HG02885 (cell line): Measurements from ENCODE around the gene CEP85L.

ENCODE experiments used
- ATAC-seq: cut with Tn5 transposase; IDR thresholded peaks from one replicate; pipeline ENCODE4 v1.9.1; 2021; ENCODE audit warnings: mild to moderate bottlenecking; ENCODE audit not compliant: unreplicated experiment, poor library complexity

Gene CEP85L

DNA sequence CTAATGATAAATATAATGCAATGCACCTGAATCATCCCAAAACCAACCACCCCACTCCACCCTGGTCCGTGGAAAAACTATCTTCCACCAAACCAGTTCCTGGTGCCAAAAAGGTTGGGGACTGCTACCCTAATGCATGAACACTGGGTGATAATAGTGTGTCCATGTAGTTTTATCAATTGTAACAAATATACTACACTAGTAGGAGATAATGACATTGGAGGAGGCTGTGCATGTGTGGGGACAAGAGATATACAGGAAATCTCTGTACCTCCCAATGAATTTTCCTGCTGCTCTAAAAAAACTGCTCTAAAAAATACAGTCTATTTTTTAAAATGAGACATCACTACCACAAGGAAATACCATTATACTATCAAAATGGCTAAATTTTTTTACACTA is 20.5 kb downstream of the CEP85L start:
- ATAC-seq = no peak

- no peak for ATAC-seq
These were observed 21.3 kb downstream of the CEP85L start for GRCh38 chr6:118630067-118630466.

DNA sequence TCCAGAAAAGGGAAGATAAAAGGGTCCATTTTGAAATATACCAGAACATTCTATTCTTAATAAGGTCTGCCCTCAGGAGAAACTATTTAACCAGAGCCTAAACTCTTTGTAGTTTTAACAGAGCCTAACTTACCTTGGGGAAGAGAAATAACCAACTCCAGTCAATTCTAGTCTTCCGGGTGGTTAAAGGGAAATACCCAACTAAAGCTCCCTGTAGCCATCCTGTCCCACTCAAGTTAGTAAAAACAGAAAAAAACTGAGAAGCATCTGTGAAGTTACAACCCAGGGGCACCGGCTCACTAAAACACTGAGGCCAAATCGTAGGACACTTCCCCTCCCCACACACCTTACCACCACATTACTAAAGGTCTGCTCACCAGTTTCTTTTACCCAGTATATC is 23.7 kb downstream of the CEP85L start:
- ATAC-seq = no peak

DNA sequence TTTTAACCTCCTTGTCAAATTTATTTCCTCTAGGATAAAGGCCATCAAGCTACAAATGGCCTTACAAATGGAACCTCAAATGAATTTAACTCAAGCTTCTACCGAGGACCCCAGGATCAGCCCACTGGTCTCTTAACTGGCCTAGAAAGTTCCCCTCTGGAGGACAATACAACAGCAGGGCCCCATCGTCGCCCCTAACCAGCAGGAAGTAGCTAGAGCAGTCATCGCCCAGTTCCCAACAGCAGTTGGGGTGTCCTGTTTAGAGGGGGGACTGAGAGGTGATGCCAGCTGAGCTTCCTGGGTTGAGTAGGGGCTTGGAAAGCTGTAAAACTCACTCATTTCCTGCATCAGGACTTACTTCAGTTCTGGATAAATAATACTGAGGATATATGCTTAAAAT is 25.6 kb downstream of the CEP85L start:
- ATAC-seq = no peak

GRCh38 chr6:118621799-118622470 is 29.5 kb downstream of the CEP85L start:
- no peak for ATAC-seq

- ATAC-seq = no peak
These were observed 31.2 kb downstream of the CEP85L start for GRCh38 chr6:118620202-118620601.

DNA sequence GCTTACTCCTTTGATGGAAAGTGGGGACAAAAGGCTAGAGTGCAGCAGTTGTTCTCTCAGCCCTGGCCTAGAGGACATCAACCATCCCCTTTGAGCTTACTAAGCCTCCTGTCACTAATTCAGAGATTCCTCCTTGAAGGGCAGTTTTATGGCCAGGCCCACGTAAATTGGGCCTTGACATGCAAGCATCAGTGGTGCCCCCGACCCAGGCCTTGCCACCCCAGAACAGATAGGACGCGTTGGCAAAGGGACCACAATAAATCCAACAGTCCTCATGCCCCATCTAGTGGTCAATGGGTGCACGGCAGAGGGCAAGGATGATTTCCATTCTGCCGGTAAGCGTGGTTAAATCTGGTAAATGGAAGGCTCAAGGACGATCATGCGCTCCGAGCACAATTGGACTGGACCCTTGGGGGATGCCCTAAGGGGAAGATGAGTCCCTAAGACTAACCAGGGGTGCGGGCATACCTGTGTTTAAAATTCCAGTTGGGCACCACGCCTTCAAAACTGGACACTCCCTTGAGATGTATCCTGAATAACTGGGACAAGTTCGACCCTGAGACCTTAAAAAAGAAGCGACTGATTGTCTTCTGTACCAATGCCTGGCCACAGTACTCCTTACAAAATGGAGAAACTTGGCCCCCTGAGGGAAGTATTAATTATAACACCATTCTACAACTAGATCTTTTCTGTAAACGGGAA is 32.6 kb downstream of the CEP85L start:
- ATAC-seq = peak; percentile 95

GRCh38 chr6:118617417-118617816 is 34.0 kb downstream of the CEP85L start:
- ATAC-seq = no peak

GRCh38 chr6:118611334-118611733 is 40.1 kb downstream of the CEP85L start:
- ATAC-seq = no peak

DNA sequence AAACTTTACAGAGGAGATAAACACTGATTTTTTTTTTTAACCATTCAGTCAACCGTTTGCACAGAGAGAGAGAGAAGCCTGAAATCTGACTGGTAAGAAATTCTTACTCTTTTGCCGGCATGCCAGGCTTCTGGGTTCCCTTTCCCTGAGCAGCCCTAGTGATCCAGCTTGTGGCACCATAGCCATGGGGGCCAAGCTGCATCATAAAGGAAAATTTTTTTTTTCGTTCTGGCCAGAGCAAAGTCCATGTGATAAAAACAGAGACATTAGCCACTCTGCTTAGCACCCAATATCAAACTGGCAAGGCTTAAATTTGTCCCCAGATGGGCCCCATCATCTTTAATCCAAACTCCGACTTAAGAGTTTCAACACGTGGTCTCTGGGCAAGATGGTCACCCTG is 44.5 kb downstream of the CEP85L start:
- no peak for ATAC-seq

- no peak for ATAC-seq
These were observed 45.1 kb downstream of the CEP85L start for GRCh38 chr6:118606268-118606667.

GRCh38 chr6:118603372-118603771 is 48.0 kb downstream of the CEP85L start:
- no peak for ATAC-seq

GRCh38 chr6:118602300-118602699 is 49.1 kb downstream of the CEP85L start:
- no peak for ATAC-seq

DNA sequence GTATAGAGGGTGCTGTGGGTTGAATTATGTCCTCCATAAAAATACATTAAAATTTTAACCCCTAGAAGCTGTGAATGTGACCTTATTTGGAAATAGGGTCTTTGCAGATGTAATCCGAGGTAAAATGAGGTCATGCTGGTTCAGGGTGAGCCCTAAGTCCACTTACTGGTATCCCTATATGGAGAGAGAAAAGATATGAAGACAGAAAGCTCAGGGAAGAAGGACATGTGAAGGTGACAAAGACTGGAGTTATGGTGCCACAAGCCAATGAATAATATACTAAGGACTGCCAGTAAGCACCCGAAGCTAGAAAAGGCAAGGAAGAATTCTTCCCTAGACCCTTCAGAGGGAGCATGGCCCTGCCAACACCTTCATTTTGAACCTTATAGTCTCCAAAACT is 53.1 kb downstream of the CEP85L start:
- no peak for ATAC-seq

DNA sequence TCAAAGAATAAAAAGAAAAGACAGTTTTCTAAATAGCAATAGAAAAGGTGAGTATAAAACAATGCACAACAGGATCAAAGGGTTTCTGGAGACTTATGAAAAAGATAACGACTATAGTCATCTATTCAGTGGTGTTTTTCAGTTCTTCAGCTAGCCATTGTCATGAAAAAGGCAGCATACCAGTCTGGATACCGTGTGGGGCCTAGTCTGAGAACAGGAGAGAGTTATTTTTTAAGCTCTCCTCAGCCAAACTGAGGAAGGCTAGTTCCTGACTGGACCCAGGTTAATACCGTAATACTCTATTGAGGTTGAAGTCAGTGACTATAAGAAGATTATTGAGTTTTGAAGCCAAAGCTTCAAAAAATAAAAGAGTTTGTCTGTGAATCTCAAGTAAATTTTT is 53.8 kb downstream of the CEP85L start:
- ATAC-seq = no peak

GRCh38 chr6:118596774-118597320 is 54.5 kb downstream of the CEP85L start:
- ATAC-seq = no peak

- no peak for ATAC-seq
These were observed 56.5 kb downstream of the CEP85L start for GRCh38 chr6:118594877-118595276.

DNA sequence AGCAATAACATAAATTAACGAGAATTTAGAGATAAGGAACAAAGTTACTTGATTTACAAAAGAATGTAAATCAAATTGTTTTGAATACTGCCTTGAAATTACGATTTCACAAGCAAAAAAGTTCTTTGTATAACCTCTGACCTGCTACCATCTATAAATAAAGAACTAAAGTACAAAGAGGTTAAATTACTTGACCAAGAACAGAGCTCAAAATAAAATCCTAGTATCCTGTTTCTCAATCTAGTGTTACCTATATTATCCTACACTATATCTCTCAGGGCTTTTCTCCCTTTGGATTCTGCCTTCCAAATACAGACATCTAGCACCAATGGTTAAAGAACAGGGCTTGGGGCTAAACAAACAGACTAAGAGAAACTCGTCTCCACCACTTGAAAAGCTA is 59.5 kb downstream of the CEP85L start:
- no peak for ATAC-seq

DNA sequence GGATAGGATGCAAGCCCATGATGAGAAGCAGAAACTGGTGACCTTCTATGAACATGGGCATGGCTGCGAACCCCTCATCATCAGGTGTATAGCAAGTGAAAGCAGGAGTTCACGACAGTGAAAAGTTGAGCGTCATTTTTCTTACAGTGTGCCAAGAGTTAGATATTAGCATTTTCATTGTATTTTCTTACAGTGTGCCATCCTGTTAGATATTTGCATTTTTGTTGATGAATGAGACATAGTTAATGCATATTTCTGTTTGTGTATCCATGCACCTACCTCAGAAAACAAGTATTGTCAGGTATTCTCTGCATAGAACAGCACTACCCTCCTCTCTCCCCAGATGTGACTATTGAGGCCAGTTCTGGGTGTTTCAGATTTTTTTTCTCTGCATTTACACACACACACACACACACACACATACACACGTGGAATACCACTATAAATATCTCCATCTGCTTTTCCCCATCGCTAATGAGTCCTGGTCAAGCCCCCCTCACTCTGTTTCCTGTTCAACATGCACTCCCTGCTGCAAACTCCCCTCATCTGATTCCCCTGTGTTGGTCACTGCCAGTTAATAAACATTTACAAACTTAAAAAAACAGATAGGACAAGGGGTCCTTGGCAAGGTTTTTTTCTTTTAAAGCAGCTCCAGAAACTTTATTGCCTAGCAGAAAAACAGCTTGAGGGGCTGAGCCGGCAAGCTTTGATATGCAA is 61.6 kb downstream of the CEP85L start:
- no peak for ATAC-seq

GRCh38 chr6:118589186-118589585 is 62.2 kb downstream of the CEP85L start:
- no peak for ATAC-seq

DNA sequence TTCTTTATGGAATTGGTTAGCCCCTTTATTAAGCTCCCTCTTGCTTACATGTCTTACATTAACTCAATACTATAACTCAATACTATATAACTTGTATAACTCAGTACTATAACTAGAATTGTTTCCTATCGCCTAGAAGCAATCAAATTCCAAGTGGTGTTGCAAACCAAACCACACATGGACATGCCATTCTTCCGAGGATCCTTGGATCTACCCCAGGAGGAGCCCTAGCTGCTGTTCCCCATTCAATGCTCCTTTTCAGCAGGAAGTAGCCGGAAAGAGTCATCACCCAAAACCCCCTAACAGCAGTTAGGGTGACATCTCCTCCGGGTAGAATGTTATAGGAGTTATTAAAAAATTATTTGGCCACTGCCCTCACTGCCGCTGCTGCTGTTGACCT is 62.8 kb downstream of the CEP85L start:
- no peak for ATAC-seq
